ENCODE data around the gene ZEB1.

- TF ChIP-seq, protein P1, sequence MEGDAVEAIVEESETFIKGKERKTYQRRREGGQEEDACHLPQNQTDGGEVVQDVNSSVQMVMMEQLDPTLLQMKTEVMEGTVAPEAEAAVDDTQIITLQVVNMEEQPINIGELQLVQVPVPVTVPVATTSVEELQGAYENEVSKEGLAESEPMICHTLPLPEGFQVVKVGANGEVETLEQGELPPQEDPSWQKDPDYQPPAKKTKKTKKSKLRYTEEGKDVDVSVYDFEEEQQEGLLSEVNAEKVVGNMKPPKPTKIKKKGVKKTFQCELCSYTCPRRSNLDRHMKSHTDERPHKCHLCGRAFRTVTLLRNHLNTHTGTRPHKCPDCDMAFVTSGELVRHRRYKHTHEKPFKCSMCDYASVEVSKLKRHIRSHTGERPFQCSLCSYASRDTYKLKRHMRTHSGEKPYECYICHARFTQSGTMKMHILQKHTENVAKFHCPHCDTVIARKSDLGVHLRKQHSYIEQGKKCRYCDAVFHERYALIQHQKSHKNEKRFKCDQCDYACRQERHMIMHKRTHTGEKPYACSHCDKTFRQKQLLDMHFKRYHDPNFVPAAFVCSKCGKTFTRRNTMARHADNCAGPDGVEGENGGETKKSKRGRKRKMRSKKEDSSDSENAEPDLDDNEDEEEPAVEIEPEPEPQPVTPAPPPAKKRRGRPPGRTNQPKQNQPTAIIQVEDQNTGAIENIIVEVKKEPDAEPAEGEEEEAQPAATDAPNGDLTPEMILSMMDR (IDR thresholded peaks at IDR 0.05; ENCODE audit: control extremely low read depth in 1 of 3, insufficient read depth in 1 of 3, low read depth in 1 of 3, low read length in 3 of 3), result peak in 2 of 3 experiments; percentile 5 to 19; a peak in 2 of 4 replicates
- no peak for TF ChIP-seq MAFK (IDR thresholded peaks at IDR 0.05; ENCODE audit: low read depth, low read length)
- no peak for TF ChIP-seq RFX5 (IDR thresholded peaks at IDR 0.05; ENCODE audit: borderline replicate concordance, low read depth, low read length)
- TF ChIP-seq POLR2A (IDR thresholded peaks at IDR 0.05; ENCODE audit: control extremely low read depth in 1 of 2, low read depth in 2 of 2, low read length in 2 of 2), result no peak
These were observed at the start of gene ZEB1 for GRCh38 chr10:31318854-31319601.
